Measurements from ENCODE around the gene RPL27A.

RPL27A gene

DNA sequence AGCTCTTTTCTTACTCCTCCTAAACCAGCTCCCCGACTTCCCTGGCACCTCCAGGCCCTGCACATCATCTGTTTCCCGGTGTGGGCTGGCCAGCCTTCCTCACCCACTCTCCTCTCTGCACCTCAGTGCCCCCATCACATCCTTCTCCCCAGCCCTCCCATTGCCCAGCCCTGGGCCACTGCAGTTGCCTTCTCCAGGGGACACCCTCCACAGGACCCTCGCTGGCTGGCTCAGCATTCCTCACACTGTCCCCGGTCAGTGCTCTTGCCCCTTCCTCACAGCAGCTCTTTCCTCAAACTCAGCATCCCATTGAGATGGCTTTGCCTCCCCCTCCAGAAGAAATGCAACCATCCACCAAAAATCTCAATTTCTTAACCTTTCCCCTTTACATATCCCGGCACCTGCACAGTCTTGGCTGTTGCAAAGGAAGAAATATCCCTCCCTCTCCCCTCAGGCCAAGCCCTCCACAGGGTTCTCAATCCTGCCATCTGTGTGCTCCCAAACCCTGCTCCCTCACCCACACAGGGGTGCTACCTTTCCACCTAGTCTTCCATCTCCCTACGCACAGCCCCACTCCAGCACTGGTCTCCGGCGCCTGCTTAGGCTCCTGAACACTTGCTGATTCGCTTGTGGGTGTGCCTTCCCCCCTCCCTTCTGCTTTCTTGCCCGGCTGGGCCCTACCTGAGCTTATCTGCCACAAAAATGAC is 19.5 kb downstream of the RPL27A start:
- no peak for DNase-seq

DNA sequence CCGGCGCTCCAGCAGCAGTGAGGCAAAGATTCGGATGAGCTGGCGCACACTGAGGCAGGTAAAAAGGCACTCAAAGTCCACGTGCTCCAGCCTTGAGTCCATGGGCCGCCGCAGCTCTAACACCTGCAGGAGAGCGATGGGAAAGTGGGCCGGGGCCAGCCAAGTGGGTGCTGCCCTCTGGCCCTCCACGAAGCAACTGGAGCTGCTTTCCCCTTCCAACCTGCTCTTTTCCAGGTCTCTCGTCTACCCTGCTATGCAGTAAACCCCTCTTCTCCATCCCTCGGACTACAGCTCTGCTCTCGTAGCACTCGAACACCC is 20.0 kb downstream of the RPL27A start:
- DNase-seq: no peak

DNA sequence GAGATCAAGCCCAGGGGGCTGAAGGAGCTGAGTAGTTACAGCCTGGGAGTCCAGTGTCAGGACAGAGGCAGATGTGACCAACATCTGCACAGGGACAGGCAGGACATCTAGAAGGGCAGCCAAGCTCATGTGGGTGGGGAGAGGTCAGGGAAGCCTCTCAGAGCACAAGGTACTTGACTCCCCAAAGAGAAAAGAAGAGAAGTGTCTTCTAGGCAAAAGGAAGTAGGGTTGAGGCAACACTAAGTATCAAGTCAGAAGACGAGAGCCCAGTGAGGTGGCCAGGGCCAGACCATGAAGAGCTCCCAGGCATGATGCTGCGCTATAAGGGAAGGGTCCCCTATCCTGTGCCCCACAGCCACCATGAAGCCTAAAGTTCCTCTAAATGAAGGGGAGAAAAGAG is 21.5 kb downstream of the RPL27A start:
- DNase-seq: no peak

DNA sequence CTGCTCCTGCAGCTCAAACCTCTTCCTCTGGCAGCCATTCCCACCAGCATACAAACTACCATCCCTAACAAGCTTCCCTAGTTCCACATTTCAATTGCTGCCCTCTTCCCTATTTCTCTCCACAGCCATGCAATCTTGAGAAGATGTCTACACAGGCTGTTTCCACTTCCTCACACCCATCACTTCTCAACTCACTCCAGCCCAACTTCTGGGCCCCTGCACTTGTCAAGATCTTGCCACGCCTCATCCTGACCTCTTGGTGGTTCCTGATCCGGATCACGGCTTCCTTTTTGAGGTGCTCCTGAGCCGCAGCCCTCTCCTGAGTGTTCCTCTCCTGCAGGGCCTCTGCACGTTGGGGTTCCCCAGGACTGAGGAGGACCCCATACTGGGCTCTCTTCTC is 22.6 kb downstream of the RPL27A start:
- no peak for DNase-seq

DNA sequence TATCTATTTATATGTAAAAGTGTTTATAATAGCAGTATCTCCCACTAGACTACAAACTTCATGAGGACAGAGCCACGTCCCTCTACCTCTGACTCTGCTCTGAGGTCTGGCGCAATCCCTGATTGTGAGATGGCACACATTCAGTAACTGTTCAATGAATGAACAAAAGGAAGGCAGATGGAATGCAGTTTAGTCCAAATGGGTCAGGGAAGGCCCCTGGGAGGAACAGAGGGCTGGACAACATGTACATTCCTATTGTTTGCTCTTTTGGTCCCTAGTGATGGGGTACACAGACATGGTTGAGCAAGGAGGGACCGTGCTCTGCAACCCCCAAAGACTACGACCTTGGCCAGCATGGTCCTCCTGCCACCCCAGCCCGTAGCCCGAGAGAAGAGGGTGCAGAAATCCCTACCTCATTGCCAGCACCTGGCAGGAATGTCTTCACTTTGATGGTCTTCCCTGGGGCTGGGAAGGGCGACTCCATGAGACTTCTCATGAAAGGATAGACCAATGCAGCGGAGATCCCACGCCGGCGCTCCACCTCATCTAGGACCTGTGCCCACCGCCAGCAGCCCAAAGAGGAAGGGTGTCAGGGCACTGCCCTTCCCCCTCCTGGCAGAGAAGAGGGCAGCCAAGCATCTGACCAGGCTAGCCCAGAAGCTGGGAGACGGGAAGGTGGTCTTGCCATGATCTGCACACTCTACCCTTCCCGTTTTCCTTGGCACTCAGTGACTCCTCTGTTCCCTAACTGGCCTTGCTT is 24.3 kb downstream of the RPL27A start:
- no peak for DNase-seq

DNA sequence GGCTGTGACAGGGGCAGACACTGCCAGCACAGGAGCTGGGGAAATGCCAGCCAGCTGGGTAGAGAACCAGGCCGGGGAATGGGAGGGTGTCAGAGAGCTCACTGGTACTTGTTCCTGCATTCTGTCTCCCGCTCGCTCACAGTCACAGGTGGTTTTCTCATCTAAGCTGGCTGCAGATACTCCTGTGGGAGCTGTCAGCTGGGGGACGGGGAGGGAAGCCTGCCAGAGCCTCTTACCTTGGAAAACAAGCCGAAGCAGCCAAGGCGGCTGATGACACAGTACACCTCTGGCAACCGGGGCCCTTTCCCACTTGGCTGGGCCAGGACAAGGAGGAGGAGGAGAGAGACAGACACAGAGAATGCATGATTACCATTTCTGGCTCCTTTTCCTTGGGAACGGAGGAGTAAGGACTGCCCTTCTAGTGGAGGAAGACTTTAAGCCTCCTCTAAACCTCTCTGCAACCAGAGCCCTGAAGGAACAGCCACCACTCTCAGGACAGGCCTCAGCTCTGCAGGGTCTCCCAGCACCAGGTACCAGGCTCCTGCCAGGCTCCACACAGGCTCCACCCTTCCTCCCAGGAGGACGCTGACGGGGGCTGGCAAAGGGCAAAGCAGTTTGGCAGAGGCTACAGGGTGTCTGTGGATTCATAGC is 25.1 kb downstream of the RPL27A start:
- DNase-seq: no peak

DNA sequence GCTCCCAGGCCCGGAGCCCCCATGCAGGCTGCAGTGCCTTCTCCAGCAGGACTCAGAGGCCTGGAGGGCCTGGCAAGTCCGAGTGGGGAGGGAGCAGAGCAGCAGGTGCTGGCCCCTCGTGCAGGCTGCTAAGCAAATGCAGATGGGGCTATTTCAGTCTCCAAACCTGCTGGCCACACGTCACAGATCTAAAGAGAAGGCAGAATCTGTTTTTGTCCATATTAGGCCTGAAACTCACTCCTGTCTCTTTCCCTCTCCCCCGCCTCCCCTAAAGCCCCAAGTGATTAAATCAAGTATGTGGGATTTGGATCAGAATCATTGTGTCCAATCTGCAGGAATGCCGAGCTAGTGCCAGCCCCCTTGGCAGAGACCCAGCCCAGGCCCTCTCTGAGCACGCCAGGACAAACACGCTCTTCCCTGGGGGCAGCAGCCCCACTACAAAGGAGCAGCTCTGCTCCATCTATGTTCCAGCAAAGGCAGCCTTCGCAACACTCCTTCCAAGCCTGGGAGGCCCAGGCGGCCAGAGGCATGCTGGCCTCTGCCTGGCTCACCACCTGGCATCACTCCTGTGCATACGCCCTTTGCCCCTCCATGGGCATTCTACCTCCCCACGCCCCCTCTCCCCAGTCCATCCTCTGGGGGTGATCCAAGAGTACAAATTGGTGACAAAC is 26.5 kb downstream of the RPL27A start:
- DNase-seq: no peak

DNA sequence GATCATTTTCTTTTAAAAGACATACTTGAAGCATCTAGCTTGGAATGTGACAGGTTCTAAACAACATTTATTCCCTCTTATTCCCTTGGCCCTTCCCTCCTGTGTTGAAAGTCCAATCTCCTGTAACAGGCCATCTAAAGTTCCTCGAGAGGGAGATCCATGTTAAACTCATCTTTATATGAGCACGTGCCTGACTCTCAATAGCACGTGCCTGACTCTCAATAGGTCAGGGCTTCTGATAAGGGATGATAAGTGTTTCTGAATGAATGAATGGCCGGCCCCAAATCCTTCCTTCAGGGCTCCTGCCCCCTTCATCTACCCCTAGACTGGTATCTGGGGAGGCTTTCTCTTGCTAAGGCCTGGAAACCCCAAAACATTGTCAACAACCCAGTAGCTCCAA is 27.2 kb downstream of the RPL27A start:
- DNase-seq: no peak

DNA sequence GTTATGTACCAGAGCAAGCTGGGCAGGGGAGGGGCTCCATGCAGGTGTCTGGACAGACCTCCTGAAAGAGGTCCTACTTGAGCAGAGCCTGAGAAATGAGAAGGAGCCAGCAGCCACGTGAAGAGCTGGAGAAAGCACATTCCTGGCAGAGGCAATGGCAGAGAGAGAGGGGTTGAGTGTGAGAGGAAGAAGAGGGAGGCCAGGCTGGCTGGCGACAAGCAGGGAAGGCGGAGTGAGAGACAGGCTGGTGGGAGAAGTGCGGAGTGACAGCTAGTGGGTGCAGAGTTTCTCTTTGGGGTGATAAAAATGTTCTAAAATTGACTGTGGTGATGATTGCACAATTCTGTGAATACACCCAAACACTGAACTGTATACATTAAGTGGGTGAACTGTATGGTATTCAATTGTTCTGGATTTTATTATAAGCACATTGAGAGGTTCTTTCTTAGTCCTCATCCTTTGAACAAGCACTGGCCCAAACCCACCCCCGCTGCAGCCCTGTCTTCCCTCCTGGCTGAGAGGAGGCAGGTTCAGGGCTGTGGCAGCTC is 29.4 kb downstream of the RPL27A start:
- DNase-seq: no peak

DNA sequence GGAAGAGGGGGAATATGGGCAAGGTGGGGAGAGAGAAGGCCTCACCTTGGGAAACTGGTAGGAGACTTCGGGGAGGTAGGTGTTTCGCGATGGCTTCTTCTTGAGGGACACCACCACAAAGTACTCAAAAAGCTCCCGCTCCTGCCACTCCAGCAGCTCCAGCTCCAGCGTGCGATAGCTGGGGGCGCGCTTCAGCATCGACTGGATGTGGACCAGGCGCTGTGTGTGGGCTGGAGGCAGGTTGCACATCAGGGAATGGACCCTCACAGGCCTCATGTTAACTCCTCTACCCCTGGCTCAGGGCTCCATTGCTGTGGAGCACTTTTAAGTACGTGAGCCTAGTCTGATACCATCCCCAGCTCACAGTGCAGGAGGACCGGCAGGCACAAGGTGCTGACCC is 29.9 kb downstream of the RPL27A start:
- DNase-seq: no peak

DNA sequence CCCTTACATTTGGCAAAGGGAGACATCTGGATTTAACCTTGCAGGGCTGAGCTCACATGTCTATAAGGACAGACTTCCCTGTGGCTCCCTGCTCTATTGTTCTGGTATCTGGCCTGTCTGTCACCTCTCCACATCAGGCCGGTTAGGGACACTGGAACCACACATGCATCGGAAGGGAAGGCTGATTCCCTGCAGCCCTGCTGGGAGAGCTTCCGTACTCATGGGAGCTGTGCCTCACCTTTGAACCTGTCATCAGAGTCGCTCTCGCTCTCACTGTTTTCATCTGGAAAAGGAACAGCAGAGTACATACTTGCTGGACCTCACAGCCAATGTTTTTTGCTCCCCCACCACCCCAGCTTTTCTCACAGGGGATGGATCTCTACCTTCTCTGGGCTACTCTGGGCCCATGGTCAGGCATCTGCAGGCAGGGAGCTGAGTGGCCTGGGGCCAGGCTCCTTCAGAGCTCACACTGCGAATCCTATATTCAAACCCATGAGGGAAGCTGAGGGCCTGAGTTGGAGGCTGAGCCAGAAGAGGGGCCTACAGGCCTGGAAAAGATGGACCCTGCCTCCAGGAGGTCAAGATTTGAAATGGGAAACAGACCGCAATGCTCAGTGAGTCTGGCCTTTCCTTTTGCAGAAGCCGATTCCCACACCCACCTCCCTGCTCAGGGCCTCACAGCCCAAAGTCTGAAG is 31.3 kb downstream of the RPL27A start:
- no peak for DNase-seq

DNA sequence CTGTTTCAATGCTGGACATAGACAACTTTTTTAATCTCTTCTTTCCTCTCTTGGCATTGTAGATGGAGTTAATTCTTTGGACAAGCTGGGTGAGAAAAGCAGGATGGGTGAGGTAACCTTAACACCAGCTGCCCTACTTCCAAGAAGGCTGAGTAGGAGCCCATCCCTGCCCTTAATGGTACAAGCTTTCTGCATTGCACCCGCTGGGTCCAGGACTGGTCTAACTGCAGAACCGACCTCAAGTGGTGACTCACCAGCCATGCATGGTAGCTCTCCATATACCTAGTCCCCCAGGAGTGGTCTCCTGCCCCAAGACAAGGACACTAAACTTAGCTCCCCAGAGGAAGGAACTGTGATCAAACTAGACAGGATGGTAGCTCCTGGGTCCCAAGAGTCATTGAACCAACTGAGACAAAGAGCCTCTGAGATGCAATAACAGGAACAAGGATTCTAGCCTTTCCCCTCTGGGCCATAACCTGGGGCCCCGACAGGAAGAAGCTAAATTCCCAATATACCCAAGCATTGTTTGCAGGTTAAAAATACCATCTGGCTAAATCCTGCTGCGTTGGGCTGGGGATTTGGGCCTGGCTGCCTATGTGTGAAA is 32.1 kb downstream of the RPL27A start:
- no peak for DNase-seq

DNA sequence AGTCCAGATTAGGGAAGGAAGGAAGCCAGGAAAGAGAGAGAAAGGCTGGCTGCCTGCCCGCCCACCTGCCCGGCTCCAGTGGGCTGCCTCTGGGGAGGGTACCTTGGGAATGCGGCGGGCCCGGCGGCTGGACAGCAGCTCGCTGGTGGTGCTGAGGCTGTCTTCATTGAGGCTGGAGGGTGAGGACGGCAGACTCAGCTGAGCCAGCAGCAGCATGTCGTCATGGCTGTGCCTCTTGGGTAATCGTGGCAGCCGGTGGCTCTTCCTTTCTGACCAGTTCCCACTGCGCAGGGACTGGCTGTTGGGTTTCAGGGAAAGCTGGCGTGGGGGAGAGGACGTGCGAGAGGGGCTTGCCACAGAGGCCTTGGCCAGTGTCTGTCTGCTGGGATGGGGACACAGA is 32.9 kb downstream of the RPL27A start:
- DNase-seq: no peak

DNA sequence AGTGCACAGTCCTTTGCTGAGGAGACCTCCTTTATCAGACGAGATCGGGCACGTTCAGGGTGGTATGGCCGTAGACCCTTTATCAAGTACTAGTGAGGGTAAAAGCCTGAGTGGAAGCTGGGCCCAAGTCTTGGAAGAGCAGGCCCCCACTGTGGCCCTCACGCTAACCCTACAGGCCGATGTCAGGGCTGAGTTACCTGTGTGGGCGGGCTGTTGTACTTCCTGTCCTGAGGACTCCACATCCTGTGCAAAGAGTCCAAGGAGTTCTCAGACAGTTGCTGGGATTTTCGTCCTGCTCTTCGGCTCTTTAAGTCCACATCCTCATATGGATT is 34.9 kb downstream of the RPL27A start:
- no peak for DNase-seq

DNA sequence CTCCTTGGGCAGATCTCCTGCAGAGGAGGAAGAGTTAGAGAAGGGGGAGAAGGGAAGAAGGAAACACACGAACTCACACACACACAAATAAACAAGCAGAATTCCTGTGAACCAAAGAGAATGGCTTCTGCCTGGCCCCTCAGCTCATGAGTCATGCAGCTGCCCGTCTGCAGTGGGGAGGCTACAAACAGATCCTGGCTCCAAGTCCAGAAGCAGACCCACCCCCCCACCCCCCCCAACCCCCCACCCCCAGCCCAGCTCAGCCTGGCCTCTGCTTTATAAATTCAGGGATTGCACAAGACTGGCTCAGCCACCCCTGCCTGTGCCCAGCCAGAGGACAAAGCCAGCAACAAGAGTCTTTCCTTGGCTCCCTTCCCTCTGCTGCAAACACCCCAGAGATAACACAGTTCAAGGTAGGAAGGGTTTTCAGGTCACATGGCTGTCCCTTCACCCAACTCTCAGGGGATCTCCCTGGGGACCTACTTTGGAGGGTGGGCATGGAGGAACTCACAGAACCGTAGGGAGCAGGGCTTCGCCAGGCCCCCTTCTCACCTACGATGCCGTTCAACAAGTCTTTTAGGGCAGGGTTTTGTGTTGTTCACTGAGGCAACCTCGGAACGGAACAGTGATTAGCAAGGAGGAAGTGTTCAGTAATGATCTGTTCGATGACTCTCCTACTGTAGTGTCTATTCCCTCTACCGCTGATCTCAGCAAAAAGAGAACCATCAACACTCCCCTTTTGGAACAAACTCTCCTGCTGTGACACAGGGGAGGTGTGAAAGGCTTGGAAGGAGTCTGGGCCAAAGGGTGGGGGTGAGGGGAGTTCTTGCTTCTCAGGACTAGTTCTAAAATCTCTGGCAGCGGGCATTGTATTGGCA is 35.5 kb downstream of the RPL27A start:
- DNase-seq: no peak

DNA sequence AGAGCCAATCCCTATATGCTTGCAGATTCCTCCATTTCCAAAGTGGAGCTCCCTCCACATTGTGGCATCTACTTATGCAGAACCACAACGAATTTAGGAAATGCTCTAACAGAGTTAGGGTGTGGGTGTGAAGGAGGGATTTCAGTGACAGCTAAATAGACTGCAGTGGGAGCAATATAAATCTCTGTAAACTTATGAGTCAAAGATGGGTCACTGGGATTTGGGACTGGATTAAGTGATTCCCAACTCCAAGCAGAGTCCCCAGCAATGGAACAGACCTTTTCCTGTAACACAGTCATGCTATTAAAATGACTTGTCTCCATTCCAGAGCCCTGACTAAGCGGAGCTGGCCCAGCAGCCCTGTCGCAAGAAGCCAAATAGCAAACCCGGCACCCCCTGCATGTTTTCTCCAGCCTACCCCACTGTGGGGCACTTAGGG is 36.6 kb downstream of the RPL27A start:
- no peak for DNase-seq

DNA sequence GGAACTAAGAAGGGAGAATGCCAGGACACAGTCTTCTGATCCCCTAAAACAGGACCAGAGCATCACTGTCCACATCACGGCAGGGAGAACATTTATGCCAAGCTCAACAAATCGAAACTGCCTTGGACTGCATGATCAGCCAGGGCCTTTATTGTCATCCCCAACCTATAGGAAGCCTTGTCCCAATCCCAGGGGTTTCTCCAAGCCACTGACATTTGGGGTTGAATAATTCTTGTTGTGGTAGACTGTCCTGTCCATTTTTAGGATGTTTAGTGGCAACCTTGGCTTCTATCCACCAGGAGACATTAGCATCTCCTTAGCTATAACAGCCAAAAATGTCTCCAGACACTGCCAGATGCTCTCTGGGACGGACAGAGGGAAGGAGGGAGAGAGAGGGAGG is 37.1 kb downstream of the RPL27A start:
- DNase-seq: no peak

DNA sequence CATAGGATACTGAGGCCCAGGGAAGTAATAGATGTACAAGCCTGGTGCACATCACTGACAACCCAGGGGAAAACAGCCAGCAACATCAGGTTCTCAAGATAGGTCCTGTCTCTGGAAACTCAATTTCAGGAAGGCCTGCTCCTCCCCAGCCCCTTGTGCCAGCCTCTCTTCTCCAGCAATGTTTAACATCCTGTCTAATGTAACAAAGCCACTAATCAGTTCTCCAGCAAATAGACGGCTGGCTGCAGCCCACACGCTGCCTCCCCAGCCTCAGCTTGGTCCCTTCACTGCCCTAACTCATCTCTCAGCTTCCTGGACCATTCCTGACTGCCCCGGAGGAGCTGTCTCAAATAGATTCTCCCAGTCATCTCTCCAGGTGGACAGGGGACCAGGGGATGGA is 37.8 kb downstream of the RPL27A start:
- no peak for DNase-seq

DNA sequence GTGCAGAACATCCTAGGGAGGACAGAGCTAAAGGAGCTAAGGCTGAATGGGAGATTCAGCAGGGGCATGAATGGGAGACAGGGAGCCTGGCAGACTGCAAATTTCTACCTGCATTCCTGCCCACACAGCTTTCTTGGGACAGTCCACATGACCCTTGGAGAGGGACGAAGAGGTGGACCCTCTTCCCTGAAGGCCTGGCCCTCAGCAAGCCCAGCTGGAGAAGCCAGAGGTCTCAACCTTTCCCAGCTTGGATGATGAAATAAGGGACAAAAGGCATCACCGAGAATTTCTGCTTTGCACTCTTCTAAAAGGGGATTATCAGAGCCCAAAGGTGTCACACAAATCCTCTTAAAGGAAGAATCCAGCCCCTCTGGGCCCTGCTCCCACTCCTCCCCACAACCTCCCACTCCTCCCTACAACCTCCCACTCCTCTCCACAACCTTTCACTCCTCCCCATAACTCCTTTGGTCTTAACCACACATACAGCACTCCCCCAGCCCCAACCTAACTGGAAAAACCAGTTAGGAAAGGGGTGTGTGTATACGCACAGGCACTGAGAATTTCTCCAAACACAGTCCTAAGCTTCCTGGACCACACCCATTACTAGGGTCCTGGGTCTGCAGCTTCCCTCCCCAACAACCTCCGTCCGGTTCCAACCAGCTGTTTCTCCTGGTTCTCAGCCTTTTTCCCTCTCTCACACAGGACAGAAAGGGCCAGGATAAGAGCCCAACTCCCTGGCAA is 38.4 kb downstream of the RPL27A start:
- no peak for DNase-seq

DNA sequence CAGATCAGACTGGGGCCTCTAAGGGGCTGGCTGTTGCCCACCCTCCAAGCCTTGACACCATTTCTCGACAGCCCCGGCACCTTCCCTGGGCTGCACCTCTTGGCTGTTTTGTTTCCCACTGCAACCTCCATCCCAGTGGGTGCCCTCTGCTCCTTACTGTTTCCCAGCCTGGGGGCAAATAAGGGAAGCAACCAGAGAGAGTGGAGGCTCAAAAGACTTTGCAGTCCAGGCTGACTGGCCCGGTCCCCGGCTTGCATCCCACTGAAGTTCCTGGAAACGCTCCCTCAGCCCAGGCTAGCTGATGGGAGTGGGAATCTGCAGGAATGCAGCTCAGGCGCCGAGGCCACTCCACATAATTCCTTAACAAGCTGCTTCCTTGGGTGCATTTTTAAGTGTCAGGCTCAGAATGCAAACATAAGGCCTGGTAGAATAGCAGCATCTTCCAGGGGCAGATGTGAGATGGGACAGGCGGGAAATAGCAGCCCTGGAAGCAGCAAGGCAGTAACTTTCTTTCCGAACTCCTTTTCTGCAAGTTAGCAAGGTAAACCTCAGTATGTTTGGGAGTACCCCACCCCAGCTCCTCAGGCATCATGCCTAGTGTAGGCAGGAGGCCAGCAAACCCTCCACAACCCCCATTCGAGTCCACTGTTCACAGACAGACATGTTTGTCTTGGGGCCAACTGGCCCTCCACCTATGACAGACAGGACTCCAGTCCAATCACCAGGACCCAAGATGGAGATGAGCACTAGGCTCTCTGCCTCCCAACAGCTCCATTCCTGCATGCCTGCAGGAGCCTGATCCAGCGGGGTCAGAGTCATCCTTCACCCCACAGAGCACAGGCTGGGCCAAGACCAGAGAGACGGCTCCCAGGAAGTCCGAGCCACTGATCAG is 39.3 kb downstream of the RPL27A start:
- DNase-seq: no peak

All from stimulated activated naive CD4-positive, alpha-beta T cell treated with Interleukin-2 at 50 U/mL for 16 hours (primary cell).